Lower leg skin (tissue), 4 donors: ENCODE measurements around the gene CAPN8. TPM values are rescaled to one million over a fixed set of nuclear protein-coding genes. Genes with fewer than 3 reads are reported as not detected.

Experiments
- DNase-seq, 2 donors: peaks; one replicate each; pipeline ENCODE4 v3.0.0-alpha.2; 2019; ENCODE audit warnings: low spot score in 2 of 2
- H3K4me3 ChIP-seq: fragments of 200-600 bp; sonication (generic); 2 replicates; pipeline ENCODE4 v1.5.1; 2017; ENCODE audit warnings: mild to moderate bottlenecking, low read depth; ENCODE audit not compliant: poor library complexity, severe bottlenecking
- CTCF ChIP-seq, 3 donors: fragments of 450-650 bp; IDR thresholded peaks; one replicate each; pipeline ENCODE4 v1.5.1; 2016; ENCODE audit warnings: antibody characterized with exemption in 3 of 3, mild to moderate bottlenecking in 3 of 3, moderate library complexity in 2 of 3
- POLR2A ChIP-seq, 2 donors: fragments of 450-650 bp; IDR thresholded peaks; one replicate each; pipeline ENCODE4 v1.6.1; 2016 to 2017; ENCODE audit warnings: antibody characterized with exemption in 2 of 2, mild to moderate bottlenecking in 1 of 2, moderate library complexity in 1 of 2
- WGBS, 2 donors: methylation state at CpG; one replicate each; pipeline ENCODE4 v1.1.5; 2018; 5-methylcytosine and 5-hydroxymethylcytosine counted together
- intact Hi-C: fragments of 100-400 bp; cut with DNase I; formaldehyde crosslinking; loops from one replicate; pipeline ENCODE4 v1.15.0; 2023; ENCODE audit warnings: low total_unique reads
- total RNA-seq, 4 donors: library from RNA; depleted of rRNA; stranded (reverse); fragments of >200 nt; gene quantifications; one replicate each; pipeline ENCODE4 v1.1.0, GENCODE V29; 2016

CAPN8 gene
- total RNA-seq, 4 donors from 2014 or later = 0.27 to 2.4 (median 0.34) TPM

GRCh38 chr1:223708651-223709268, 43.3 kb upstream of the CAPN8 start:
- intact Hi-C loops = no loop called here
- TF ChIP-seq POLR2A (IDR thresholded peaks at IDR 0.05) (no peak), CTCF (IDR thresholded peaks at IDR 0.05) (no peak)
- no peak overlapping the region for H3K4me3 ChIP-seq
- DNase-seq = no peak
- 91 to 96% methylated on average over 3 of the region's 3 CpGs for WGBS, 2 donors

GRCh38 chr1:223708001-223708359, 42.5 kb upstream of the CAPN8 start:
- H3K4me3 ChIP-seq = no peak overlapping the region
- TF ChIP-seq POLR2A (IDR thresholded peaks at IDR 0.05) = no peak
- no peak for TF ChIP-seq CTCF (IDR thresholded peaks at IDR 0.05)
- WGBS, 2 donors = 41 to 45% methylated on average over 5 of the region's 5 CpGs
- intact Hi-C loops = no loop called here
- DNase-seq = no peak

- peak in 1 of 2 donors; percentile 81 for DNase-seq
- H3K4me3 ChIP-seq = no peak overlapping the region
- intact Hi-C loops = no loop called here
- TF ChIP-seq POLR2A (IDR thresholded peaks at IDR 0.05) = no peak
- no peak for TF ChIP-seq CTCF (IDR thresholded peaks at IDR 0.05)
- 16 to 31% methylated on average over 6 of the region's 6 CpGs for WGBS, 2 donors
Observed at GRCh38 chr1:223707256-223708000, 41.9 kb upstream of the CAPN8 start.

GRCh38 chr1:223706077-223706973, 40.8 kb upstream of the CAPN8 start:
- 62 to 65% methylated on average over 12 of the region's 12 CpGs for WGBS, 2 donors
- TF ChIP-seq POLR2A (IDR thresholded peaks at IDR 0.05) (no peak), CTCF (IDR thresholded peaks at IDR 0.05) (no peak)
- no peak overlapping the region for H3K4me3 ChIP-seq

GRCh38 chr1:223704921-223705878, 39.7 kb upstream of the CAPN8 start:
- intact Hi-C loops = no loop called here
- WGBS, 2 donors = 43 to 52% methylated on average over 8 of the region's 8 CpGs
- H3K4me3 ChIP-seq = no peak overlapping the region
- DNase-seq = no peak
- no peak for TF ChIP-seq CTCF (IDR thresholded peaks at IDR 0.05)
- no peak for TF ChIP-seq POLR2A (IDR thresholded peaks at IDR 0.05)

More at GRCh38 chr1:223706077-223706973, 40.8 kb upstream of the CAPN8 start:
- DNase-seq = peak in 1 of 2 donors; percentile 71
- intact Hi-C loops = no loop called here
